Epithelial cell of prostate (primary cell): ENCODE measurements around the gene ARHGAP26.

Source experiments
- DNase-seq: peaks from one replicate; pipeline ENCODE4 v3.0.0-alpha.2; 2011; ENCODE audit warnings: low read depth, low spot score
- H3K27ac ChIP-seq: fragments of 450-650 bp; 2 replicates; pipeline ENCODE4 v1.5.1; 2017; ENCODE audit warnings: mild to moderate bottlenecking

The ARHGAP26 gene

DNA sequence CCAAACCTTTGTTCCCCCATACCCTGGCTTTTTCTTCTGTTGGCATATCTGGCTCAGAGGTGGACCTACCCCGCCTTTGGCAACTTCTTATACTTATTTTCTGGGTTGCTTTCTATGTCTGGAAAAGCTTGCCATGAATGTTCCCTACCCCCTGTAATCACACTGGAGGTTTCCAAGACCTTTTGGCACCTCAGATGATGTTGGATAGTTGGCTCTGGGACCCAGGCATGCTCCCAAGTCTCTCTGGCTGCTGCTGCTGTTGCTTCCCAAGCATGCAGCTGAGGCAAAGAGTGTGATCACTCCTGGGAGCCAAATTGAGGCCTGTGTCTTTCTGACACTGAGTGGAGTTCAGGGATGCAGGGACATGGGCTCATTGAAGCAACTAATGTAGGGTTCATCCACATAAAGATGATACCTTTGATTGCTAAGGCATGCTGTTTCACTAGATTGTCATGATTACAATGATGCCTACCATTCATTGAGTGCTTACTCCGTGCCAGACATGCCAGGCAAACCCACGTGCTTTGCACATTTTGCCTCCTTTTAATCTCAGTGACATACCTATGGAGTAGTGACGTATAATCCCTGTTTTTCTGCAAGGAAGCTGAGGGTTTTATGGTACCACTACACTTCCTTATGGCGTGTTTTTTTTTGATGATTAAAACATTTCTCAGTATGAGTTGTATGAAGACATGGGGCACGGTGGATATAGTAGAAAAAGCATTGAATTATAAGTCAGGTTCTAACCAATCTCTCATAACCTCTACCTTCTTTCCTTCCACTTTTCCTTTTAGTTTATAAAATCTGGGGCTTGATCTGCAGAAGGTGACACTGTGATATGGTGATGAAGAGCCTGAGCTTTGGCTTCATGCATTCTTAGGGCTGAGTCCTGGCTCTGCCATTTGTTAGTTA is 73.1 kb downstream of the ARHGAP26 start:
- H3K27ac ChIP-seq = no peak overlapping the region
- no peak for DNase-seq

DNA sequence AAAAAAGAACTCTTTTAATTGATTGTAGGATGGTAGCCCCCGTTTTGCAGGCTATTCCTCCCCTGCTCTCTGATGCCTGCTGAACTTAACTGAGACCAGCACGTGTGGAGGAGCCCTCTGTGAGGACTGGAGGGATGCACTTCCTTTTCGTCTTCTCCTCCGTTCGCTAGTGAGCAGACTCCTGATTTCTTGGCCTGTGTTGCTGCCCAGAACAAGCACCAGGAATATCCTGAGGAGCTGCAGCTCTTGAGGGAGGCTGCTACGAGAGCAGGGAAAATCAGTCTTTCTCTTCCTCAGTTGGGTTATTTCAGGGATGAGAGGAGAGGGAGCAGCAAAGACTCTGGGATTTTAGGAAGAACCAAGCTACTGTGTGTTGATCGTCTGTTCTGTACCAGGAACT is 74.7 kb downstream of the ARHGAP26 start:
- no peak overlapping the region for H3K27ac ChIP-seq
- DNase-seq = no peak

DNA sequence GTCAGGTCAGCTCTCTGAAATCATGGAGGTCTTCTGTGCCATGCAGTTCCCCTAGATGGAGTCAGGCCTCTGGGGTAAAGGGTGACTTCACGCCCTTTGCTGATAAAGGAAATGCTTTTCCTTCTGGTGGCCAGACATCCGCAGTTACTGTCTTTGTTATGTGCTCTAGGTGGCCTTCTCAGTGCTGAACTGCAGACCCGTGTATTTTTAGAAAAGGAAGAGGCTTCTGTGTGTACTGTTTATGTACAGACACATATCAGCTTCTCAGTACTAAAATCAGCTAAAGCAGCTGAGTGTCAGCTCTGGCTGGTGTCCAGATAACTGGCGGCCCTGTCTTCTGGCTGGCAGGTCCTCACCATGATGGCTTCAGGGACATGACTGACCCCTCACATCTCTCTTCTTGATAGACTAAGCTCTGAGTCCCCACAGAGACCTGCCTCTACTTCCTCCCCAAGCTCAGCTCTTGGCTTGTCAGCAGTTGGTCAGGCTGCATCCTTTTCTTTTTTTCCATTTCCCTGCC is 75.3 kb downstream of the ARHGAP26 start:
- no peak for DNase-seq

DNA sequence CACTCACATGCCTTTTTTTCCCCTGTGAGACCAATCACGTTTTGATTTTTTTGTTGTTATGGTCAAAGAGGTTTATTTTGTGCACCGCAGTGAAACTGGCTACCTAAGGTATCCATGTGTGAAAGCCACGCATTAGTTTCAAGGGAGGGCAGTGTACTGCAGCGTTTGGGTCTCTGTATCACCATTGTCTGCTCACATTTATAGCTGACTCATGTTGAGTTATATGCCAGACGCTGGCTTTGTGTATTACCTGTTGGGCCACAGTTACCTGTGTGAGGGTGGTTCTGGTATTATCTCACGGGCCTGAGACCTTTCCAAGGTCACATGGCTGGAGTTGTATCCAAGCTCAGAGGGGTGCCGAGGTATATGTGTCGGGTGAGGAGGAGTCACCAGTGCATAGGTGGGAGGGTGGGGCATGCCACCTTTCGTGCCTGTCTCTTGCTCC is 75.8 kb downstream of the ARHGAP26 start:
- DNase-seq = no peak
- peak overlapping the region; percentile 20 for H3K27ac ChIP-seq

More for the DNA sequence above, 75.3 kb downstream of the ARHGAP26 start:
- peak overlapping the region; percentile 20 for H3K27ac ChIP-seq

DNA sequence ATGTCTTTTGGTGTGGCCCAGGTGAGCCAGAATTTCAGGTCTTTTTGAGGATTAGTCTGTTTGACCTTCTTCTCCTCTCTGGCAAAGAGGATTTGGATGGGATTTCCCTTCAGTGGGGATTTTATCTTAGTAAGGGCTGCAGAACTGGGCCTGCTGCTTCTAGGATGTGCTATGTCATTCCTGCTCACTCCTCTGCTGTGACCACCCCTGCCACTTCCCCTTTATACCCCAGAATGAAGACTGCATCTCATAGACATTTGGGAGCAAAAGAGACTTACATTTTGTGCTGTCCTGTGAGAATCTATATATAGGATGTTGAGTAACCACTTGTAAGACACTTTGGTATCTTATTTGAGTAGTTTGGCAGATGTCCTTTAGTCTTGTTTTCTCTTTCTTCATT is 76.2 kb downstream of the ARHGAP26 start:
- H3K27ac ChIP-seq = no peak overlapping the region
- DNase-seq = no peak

DNA sequence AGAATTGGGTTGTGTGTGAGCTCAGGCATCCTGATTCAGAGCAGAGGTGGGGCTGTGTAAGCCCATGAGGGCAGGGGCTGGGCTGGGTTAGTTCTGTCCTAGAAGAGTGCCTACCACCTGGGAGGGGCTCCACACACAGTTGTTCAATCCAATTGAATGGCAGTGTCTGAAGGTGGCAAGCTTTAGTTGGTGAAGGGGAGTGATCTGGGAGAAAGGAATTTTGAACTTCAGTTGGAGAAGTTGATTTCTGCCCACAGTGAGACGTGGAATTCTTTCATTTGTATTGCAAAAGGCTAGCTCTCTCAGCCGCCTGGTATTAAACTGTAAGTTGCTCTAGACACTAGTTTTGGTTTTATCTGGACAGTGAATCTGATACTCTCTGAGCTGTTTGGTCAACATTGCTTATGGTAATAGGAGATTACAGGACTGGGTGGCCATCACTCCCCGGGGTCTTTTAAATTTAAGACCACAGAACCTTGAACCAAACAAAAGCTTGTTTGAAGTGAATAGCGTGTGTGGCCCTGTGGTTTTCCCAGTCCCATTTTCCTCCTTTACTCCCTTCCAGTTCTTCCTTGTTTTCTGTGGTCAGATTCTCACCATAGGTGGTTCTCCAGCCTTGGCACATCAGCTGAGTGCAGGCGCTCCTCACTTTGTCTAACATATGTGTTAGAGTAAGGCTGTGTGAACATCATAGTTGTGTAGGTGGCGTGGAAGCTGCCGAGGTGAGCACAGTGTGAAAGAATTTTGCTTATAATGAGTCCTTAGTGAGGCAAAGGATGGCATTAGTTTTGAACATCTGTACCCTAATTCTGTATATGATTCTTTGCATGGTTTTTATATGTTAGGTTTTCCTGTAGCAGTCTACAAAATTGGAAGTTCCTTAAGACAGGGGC is 78.0 kb downstream of the ARHGAP26 start:
- no peak for DNase-seq
- H3K27ac ChIP-seq = no peak overlapping the region

DNA sequence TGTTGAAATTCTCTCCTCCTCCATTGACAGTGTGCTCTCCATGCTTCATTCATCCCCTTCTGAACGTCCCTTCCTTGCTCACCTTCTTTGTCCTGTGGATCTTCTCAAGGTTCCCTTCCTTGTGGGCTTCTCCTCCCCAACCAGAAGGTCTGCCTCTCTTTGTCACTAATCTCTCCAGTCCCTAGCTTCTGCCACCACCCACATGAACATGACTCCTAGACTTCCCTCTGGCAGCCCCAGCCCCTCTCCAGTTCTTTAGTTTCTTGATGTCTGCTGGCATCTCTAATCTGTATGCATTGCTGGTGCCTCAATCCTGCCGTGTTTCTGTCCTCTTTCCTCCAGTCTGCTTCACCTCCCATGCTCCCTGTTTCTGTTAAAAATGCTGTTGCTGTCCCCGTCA is 79.3 kb downstream of the ARHGAP26 start:
- no peak overlapping the region for H3K27ac ChIP-seq
- no peak for DNase-seq

DNA sequence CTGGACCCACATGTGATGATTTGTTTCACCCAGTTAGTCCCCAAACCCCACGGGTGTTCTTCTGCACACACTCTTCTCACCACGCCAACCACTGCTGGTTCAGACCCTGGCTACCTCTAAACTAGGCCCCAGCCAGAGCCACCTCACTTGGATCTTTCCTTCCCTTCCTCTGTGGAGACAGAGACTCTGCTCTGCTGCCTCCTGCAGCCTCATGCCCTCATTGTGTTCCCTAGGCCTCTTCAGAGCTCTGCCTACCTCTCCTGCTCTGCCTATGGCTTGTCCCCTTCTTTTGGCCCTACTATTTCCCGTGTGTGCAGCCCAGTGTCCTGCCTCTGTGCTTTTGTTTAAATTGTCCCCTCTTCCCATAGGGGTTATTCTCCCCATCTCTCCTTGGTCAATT is 79.7 kb downstream of the ARHGAP26 start:
- no peak overlapping the region for H3K27ac ChIP-seq
- DNase-seq = no peak

DNA sequence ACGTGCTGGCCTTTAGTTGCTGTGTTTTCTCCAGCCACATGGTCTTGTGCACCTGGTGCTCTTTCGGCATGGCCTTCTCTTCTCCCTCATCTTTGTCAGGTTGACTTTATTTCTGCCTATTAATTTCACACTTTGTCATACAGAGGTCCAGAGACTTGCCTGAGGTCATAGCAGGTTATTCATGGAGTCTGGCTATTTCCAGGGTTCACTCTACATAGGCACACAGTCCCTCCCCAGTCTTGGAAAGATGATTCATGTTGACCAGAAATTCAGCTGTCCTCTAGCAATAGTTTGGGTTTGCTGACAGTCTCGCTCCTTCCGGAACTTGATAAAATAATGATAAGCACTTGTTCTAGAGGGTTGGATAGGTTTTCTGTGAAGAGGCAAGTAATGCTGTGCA is 81.6 kb downstream of the ARHGAP26 start:
- no peak for DNase-seq
- H3K27ac ChIP-seq = no peak overlapping the region

DNA sequence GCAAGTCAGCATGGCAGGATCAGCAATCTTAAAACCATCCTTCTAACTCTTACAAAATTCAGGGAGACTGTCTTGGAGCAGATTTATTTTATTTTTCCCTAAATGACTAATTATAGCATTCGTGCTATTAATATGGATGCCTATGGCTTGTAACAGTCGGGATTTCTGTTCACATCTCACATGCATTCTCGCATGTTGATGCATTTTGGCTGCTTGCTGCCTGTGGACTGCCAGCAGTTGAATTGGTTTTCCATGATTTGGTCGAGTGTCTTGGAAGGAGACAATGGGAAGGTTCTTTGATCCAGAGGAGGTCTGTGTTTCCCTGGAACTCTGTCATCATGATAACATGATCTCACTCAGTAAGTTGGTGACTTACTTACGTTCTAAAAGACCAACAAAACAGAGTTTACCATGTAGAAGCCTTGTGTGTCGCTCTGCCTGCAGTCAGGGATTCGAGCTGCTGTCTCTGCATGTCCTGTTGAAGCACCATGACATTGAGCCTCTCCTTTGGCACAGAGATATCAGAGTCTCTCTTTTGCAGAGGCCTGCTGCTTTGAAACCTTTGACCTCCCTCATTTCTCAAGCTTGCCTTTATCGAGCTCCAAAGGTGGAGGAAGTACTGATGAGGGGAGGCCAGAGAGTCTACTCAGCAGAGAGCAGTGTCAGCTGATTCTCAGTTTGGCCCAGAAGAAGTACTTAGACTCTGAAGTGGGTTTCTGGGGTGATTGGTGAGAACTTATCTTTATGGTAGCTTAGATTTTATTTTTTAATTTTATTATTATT is 82.4 kb downstream of the ARHGAP26 start:
- no peak overlapping the region for H3K27ac ChIP-seq
- DNase-seq = no peak

DNA sequence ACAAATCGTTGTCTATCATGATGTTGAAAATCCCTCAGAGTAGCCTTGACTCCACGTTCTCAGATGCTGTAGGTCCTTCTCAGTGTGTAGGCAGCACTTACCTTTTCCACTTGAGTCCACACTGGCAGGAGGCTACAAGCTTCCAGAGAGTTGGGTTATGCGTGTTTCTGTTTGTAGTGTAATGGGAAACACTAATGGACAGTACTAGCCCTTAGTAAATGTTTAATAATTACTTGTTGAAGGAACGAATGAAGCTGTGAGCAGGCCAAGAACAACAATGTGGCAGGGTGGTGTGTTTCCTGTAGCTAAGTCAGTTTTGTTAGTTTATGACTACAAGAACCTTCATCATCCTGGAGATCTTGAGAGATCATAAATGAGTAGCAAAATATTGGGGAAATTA is 83.5 kb downstream of the ARHGAP26 start:
- H3K27ac ChIP-seq = no peak overlapping the region
- DNase-seq = no peak

DNA sequence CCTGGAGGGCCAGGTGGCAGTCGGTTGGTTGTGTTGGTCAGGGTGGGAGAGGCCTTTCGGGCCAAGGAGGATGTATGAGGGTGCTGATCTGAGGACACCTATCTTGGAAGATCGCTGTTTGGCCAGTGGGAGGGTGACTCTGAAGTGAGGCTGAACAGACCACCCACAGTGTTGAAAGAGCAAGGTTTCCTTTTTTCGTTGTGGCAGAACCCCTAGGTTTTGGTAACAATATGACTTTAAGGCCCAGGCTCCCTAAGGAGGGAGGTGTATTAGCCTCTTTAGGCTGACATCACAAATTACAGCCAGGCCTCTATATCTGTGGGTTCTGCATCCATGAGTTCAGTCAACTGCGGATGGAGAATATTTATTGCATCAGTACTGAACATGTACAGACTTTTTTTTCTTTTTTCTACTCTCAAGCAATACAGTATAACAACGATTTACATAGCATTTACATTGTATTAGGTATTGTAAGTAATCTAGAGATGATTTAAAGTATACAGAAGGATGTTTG is 86.1 kb downstream of the ARHGAP26 start:
- no peak for DNase-seq
- no peak overlapping the region for H3K27ac ChIP-seq

DNA sequence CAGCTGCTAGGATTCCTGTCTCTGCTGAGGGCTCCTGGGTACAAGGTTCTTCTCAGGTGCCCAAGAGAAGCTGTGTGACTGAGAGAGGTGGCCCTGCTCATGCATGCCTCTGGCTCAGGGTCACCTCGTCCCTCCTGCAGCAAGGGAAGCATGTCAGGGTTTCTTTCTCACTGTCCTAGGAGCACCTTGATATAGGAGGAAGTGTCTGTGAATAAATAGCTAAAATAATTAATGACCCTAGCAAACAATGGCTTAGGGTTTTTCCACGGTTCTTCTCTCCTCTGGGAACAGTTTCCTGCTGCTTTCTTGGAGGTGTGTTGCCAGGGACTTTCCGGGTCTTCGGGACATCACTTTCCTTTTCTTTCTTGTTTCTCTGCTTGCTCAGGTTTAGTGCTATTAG is 87.2 kb downstream of the ARHGAP26 start:
- no peak overlapping the region for H3K27ac ChIP-seq
- no peak for DNase-seq

DNA sequence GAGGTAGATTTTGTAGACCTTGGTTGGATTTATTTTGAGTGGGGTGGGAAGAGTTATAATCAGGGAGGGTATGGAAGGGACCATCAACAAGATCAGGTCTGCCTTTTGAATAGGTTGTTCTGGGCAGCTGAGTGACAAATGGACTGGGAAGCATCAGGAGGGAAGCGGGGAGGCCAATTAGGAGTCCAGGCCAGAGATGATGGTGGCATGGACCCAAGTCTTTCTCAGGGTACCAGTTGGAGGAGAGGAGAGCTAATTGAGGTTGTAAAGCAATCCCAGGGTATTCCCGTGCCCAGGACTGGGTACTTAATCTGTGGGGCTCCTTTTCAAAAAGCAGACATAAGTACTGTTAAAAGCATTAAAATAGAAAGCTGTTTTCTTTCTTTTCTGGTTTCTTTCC is 88.9 kb downstream of the ARHGAP26 start:
- no peak overlapping the region for H3K27ac ChIP-seq
- no peak for DNase-seq

DNA sequence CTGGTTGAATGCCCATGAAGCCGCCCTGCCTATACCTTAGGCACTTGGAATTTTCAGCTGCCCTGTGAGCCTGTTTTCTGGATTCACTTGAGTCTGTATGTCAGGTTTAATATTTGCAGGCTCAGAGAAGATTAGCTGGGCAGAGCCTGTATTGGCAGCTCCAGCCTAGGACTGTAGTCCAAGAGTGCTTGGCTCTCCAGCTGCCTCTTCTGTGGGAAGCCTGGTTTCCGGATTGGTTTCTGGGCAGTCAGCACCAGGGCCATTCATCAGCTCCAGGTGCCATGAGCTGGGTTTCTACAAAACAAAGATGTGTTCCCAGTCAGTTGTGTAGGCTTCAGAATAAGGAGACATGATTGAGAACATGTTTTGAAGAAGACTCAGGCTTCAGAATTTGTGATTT is 90.1 kb downstream of the ARHGAP26 start:
- H3K27ac ChIP-seq = no peak overlapping the region

DNA sequence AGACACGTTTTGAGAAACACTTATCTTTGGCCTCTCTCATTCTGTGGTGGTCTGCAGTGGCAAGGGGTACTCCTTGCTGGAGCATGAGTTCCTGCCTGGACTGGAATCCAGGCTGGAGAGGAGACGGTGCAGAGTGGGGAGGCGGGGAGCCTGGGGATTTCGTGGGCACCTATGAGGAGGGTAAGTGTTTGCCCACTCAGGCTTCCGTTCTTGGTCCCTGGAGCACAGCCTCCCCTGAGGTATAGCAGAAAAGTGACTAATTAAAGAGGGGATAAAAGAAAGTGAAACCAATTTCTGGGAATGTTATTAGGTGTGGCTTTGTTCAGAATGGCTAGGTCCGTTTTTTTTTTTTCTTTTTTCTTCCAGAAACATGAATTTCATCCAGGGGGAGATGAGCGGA is 90.8 kb downstream of the ARHGAP26 start:
- H3K27ac ChIP-seq = no peak overlapping the region
- DNase-seq = no peak

More for the DNA sequence above, 90.1 kb downstream of the ARHGAP26 start:
- no peak for DNase-seq

DNA sequence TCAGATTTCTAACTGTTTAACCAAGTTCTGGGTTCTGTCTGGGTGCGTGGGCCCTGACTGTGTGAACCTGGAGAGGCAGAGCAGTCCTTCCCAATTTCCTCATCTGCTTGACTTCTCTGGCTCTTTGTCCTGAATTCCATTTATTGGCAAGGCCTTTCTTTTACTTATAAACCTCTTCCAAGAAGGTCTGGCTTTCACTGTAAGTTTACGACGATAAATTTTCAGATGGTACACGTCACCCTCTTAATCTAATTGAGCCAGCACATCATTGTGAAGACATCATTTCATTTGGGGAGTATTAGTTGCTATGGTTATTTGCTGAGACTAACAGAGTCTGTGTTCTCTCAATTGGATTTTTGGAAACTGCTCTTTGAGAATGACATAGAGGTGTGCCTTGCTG is 92.4 kb downstream of the ARHGAP26 start:
- H3K27ac ChIP-seq = no peak overlapping the region
- no peak for DNase-seq

DNA sequence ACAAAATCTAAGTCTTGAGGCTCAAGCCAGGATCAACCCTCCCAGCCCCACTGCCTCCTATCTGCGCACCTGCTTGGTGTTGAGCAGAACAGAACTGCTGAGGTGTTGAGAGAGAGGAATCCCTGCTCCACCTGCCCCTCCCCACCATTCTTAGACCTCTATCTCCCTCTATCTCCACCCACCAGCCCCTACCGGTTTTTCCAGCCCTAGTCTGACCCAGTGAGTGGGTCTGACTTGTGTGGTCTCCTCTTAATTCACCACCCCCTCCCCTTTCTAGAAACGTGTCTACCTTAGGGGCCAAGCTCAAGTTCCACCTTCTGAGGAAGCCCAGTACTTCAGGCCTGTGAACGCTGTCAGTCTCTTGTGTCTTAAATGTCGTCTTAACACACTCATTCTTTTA is 93.7 kb downstream of the ARHGAP26 start:
- no peak overlapping the region for H3K27ac ChIP-seq
- DNase-seq = no peak

DNA sequence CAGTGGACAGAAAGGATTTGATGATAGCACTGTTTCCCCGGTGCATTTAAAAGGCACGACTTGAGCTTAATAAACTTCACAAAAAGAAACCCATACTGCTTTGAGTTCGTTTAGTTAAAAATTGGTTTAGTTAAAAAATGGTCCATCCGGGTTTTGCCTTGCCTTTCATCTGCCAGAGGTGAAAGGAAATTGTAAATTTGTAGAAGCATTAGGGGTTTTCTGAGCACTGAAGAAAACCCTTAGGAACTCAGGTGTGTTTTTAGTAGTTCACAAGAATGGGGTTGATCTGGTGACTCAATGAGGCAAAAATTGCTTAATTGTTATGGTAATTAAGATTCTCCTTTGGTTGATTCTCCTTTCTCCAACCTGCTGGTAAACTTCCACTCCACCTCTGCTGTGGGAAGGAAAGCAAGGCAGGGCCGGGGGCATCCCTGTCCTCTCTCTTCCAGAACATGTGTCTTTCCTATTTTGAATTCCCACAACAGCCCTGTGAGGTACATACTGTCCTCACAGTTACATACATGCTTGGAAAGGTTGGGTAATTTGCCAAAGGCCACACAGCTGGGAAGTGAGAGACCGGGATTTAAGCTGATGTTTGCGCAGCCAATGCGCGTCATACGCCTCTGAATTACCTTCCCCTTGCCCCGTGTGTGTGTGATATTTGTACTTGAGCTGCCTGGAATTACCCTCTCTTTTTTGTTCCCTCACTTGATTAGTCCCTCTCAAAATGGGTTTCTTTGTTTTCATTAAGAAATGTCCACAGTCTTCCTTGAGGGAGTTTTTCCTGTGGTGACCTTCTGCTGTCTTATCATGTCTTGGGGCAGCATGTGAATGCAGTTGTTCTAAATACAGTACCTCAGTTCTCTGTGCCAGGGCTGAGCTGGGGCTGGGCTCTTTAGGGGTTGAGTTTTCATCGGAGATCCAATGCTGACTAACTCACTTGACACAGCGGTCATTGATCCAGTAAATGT is 94.4 kb downstream of the ARHGAP26 start:
- DNase-seq = no peak
- H3K27ac ChIP-seq = no peak overlapping the region
